PC-3 (cell line): Measurements from ENCODE around the gene SLC35F2. TPM values are rescaled to one million over a fixed set of nuclear protein-coding genes. Genes with fewer than 3 reads are reported as not detected.

Experiments used
- ATAC-seq: fragments of 200-7000 bp; cut with Tn5 transposase; 2 replicates; pipeline ENCODE4 v1.9.1; 2020; ENCODE audit warnings: mild to moderate bottlenecking, moderate library complexity
- Bru-seq: library from RNA; stranded (reverse); fragments of 400-500 nt; gene quantifications from one replicate; lab custom pipeline; 2021; lab: Mats Ljungman, UMichigan
- BruChase-seq, 2 experiments: library from RNA; stranded (reverse); fragments of 400-500 nt; gene quantifications; one replicate each; lab custom pipeline; 2021; lab: Mats Ljungman, UMichigan
- BruUV-seq: library from RNA; stranded (reverse); fragments of 400-500 nt; replicated peaks from 2 replicates; lab custom pipeline; 2021; lab: Mats Ljungman, UMichigan
- CTCF ChIA-PET: fragments of 300-600 bp; sonication (Branson Sonifier 250); formaldehyde crosslinking; loops from one replicate; lab custom pipeline; 2022; ENCODE audit warnings: antibody characterized with exemption; lab: Charles Lee
- POLR2A ChIA-PET: fragments of 300-600 bp; sonication (Branson Sonifier 250); formaldehyde crosslinking; loops from one replicate; lab custom pipeline; 2022; ENCODE audit warnings: antibody characterized with exemption; ENCODE audit not compliant: unreplicated experiment; lab: Charles Lee
- DNase-seq: peaks from one replicate; pipeline ENCODE4 v3.0.0-alpha.2; 2015
- H2AFZ ChIP-seq: fragments of 300-600 bp; sonication (generic); 2 replicates; pipeline ENCODE4 v1.6.0; 2016; ENCODE audit warnings: antibody characterized with exemption, low read length
- H3F3A ChIP-seq: fragments of 300-600 bp; sonication (generic); one replicate; pipeline ENCODE4 v1.6.0; 2017; ENCODE audit warnings: antibody characterized with exemption, low read length, control low read depth, mild to moderate bottlenecking; ENCODE audit not compliant: unreplicated experiment
- H3K27ac ChIP-seq: fragments of 300-600 bp; sonication (generic); 2 replicates; pipeline ENCODE4 v1.5.1; 2016; ENCODE audit warnings: mild to moderate bottlenecking, low read length
- H3K27me3 ChIP-seq: fragments of 300-600 bp; sonication (generic); 2 replicates; pipeline ENCODE4 v1.6.1; 2016; ENCODE audit warnings: low read length, mixed read lengths
- H3K36me3 ChIP-seq: fragments of 300-600 bp; sonication (generic); 2 replicates; pipeline ENCODE4 v1.6.1; 2016; ENCODE audit warnings: low read depth, mixed run types, low read length, mixed read lengths
- H3K4me1 ChIP-seq: fragments of 300-600 bp; sonication (generic); 2 replicates; pipeline ENCODE4 v1.5.1; 2016; ENCODE audit warnings: low read length; ENCODE audit not compliant: insufficient read depth
- H3K4me2 ChIP-seq: fragments of 300-600 bp; sonication (generic); 2 replicates; pipeline ENCODE4 v1.6.0; 2016; ENCODE audit warnings: low read length
- H3K4me3 ChIP-seq: fragments of 300-600 bp; sonication (generic); 2 replicates; pipeline ENCODE4 v1.5.1; 2016; ENCODE audit warnings: mild to moderate bottlenecking, low read length, mixed read lengths
- H3K79me2 ChIP-seq: fragments of 300-600 bp; sonication (generic); 2 replicates; pipeline ENCODE4 v1.6.1; 2017; ENCODE audit warnings: low read length, mixed read lengths
- H3K9ac ChIP-seq: fragments of 300-600 bp; sonication (generic); 2 replicates; pipeline ENCODE4 v1.6.0; 2016; ENCODE audit warnings: mild to moderate bottlenecking, low read length
- H3K9me2 ChIP-seq: fragments of 300-600 bp; sonication (generic); replicated peaks from 2 replicates; pipeline ENCODE4 v1.6.1; 2016; ENCODE audit warnings: mixed run types, low read length, mixed read lengths
- H3K9me3 ChIP-seq: fragments of 300-600 bp; sonication (generic); 2 replicates; pipeline ENCODE4 v1.6.1; 2016; ENCODE audit warnings: low read length, mixed read lengths
- H4K20me1 ChIP-seq: fragments of 300-600 bp; sonication (generic); 2 replicates; pipeline ENCODE4 v1.6.1; 2016; ENCODE audit warnings: low read length, mixed read lengths
- EZH2 ChIP-seq: fragments of 300-600 bp; sonication (generic); IDR thresholded peaks from one replicate; pipeline ENCODE4 v1.6.1; 2017; ENCODE audit warnings: antibody characterized with exemption, mild to moderate bottlenecking, low read length; ENCODE audit not compliant: unreplicated experiment
- EZH2phosphoT487 ChIP-seq: fragments of 300-600 bp; sonication (generic); IDR thresholded peaks from 2 replicates; pipeline ENCODE4 v1.6.1; 2018; ENCODE audit warnings: mild to moderate bottlenecking, antibody characterized with exemption, low read length, borderline replicate concordance
- intact Hi-C: fragments of 100-400 bp; cut with micrococcal nuclease; formaldehyde crosslinking; loops from 2 replicates; pipeline ENCODE4 v1.9.0; 2023
- long read RNA-seq: library from polyadenylated mRNA; unstranded; transcript quantifications from one replicate; pipeline ENCODE4 v2.0.0, GENCODE V29; 2021; ENCODE audit not compliant: unreplicated experiment
- total RNA-seq: library from RNA; depleted of rRNA; stranded (reverse); fragments of >200 nt; gene quantifications from 2 replicates; pipeline ENCODE4 v1.2.3, GENCODE V29; 2014; rRNA removed
- TF ChIP-seq, protein P1 (sequence below): fragments of 300-600 bp; sonication (generic); conservative IDR thresholded peaks from 2 replicates; pipeline ENCODE4 v1.5.1; 2017; ENCODE audit warnings: antibody characterized with exemption, low read depth, mild to moderate bottlenecking, low read length

Gene SLC35F2, protein sequence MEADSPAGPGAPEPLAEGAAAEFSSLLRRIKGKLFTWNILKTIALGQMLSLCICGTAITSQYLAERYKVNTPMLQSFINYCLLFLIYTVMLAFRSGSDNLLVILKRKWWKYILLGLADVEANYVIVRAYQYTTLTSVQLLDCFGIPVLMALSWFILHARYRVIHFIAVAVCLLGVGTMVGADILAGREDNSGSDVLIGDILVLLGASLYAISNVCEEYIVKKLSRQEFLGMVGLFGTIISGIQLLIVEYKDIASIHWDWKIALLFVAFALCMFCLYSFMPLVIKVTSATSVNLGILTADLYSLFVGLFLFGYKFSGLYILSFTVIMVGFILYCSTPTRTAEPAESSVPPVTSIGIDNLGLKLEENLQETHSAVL
- 190 and 210 TPM in 2 replicates for total RNA-seq
- Bru-seq, nascent RNA: percentile 94 among the genes with signal in this experiment
- BruChase-seq, experiment 1, labeled RNA remaining after a 6-hour chase: percentile 94 among the genes with signal in this experiment
- BruChase-seq, experiment 2, labeled RNA remaining after a 2-hour chase: percentile 96 among the genes with signal in this experiment
- long read RNA-seq, transcript SLC35F2-201 (8 exons, 1,076 nt): minor isoform, 33 of 639 reads
- long read RNA-seq, transcript SLC35F2-204 (8 exons, 3,170 nt): major isoform, 477 of 639 reads
- long read RNA-seq, partial matches to known transcripts: 54 of 639 reads
- long read RNA-seq, other reads (novel, unspliced or antisense): 73 of 639 reads

DNA sequence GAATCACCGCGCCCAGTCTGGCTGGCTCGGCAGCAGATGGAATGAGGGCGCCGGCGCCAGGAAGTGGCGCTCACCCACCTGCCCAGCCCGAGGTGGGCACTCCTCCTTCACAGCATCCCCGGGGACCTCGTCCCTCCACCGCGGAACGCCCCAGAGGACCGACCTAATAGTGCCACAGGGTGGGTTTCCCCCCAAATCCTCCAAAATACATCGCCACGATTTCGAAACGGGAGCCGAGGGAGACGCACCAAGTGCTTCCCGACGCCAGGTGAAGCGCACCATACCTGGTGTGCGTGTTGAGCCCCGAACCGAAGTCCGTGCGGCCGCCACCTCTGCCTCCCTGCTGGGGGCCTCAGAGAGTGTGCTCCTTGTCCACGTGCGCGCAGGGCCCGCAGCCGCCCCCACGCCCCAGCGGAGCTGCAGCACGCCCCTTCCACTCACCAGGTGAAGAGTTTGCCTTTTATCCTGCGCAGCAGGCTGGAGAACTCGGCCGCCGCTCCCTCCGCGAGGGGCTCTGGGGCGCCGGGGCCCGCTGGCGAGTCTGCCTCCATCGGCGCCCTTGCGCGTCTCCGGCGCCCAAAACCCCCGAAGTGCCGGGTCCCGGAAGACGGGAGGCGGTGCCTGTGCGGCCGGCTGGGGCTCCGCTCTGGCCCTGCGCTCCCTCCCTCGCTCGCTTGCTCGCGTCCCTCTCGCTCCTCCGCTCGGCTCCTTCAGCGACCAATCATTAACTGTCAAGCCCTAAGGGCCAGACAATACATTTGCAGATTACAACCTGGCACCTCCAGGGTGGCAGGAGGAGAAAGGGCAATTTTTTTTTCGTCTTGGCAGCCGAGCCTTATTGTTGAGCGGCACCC is at the start of gene SLC35F2:
SLC35F2 (minus strand) TSS at position 571 of the 854 bp plus-strand sequence; CDS start at position 551, 20 bp downstream.
- Histone ChIP-seq H3K9me3 (no peaks in the 10 kb centered on the region), H3K4me2 (peak within 1 kb of the TSS; percentile 79), H2AFZ (peak within 1 kb of the TSS; percentile 78), H3K79me2 (peaks cover 61% of the 10 kb centered on the region), H3K9me2 (no peaks in the 10 kb centered on the region), H3K4me3 (peak within 1 kb of the TSS; percentile 81), H4K20me1 (peaks cover 18% of the 10 kb centered on the region), H3K4me1 (peaks cover 20% of the 10 kb centered on the region), H3F3A (no peaks in the 10 kb centered on the region), H3K36me3 (peaks cover 14% of the 10 kb centered on the region), H3K27ac (peak within 1 kb of the TSS; percentile 60), H3K27me3 (no peaks in the 10 kb centered on the region), H3K9ac (peak within 1 kb of the TSS; percentile 85)
- TF ChIP-seq EZH2phosphoT487: no peak
- TF ChIP-seq, protein P1, sequence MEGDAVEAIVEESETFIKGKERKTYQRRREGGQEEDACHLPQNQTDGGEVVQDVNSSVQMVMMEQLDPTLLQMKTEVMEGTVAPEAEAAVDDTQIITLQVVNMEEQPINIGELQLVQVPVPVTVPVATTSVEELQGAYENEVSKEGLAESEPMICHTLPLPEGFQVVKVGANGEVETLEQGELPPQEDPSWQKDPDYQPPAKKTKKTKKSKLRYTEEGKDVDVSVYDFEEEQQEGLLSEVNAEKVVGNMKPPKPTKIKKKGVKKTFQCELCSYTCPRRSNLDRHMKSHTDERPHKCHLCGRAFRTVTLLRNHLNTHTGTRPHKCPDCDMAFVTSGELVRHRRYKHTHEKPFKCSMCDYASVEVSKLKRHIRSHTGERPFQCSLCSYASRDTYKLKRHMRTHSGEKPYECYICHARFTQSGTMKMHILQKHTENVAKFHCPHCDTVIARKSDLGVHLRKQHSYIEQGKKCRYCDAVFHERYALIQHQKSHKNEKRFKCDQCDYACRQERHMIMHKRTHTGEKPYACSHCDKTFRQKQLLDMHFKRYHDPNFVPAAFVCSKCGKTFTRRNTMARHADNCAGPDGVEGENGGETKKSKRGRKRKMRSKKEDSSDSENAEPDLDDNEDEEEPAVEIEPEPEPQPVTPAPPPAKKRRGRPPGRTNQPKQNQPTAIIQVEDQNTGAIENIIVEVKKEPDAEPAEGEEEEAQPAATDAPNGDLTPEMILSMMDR: peak; percentile 7; the same call in 1 of the 2 replicates
- POLR2A ChIA-PET: interaction anchor here (0.5 kb wide), 1 partner anchor 16 kb away, joined by 4 read pairs; no protein-coding TSS in a partner anchor
- ATAC-seq (peak; percentile 70), DNase-seq (peak; percentile 96)
- BruUV-seq: no TSS peak
- CTCF ChIA-PET: interaction anchor here (0.7 kb wide), 1 partner anchor 40 kb away, joined by 8 read pairs; no protein-coding TSS in a partner anchor
- intact Hi-C loops: loop anchor here (1.0 to 2.0 kb wide), 5 partner anchors 18 to 72 kb away; no protein-coding TSS in a partner anchor

DNA sequence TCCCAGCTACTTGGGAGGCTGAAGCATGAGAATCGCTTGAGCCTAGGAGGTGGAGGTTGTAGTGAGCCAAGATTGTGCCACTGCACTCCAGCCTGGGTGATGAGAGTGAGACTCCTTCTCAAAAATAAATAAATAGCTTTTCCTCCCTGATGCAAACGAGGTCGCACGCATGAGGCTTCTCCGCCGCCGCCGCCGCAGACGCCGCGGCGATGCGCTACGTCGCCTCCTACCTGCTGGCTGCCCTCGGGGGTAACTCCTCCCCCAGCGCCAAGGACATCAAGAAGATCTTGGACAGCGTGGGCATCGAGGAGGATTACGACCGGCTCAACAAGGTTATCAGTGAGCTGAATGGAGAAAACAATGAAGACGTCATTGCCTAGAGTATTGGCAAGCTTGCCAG is 49.6 kb upstream of the SLC35F2 start:
- no peaks in the 10 kb centered on the region for H3K4me1 ChIP-seq
- POLR2A ChIA-PET: no interaction called here
- CTCF ChIA-PET: no interaction called here
- H3K27ac ChIP-seq: no peak overlapping the region
- H4K20me1 ChIP-seq: no peaks in the 10 kb centered on the region
- H3K36me3 ChIP-seq: no peaks in the 10 kb centered on the region
- TF ChIP-seq EZH2phosphoT487: no peak
- TF ChIP-seq EZH2: no peak
- TF ChIP-seq, protein P1: no peak
- no peak overlapping the region for H3K4me2 ChIP-seq
- intact Hi-C loops: no loop called here
- no peaks in the 10 kb centered on the region for H3K9me2 ChIP-seq
- no peak overlapping the region for H3K4me3 ChIP-seq
- no peaks in the 10 kb centered on the region for H3K79me2 ChIP-seq
- H3K9ac ChIP-seq: no peak overlapping the region
- no TSS peak for BruUV-seq
- no peak overlapping the region for H2AFZ ChIP-seq
- no peaks in the 10 kb centered on the region for H3F3A ChIP-seq
- ATAC-seq (no peak), DNase-seq (no peak)
- H3K27me3 ChIP-seq: peaks cover 12% of the 10 kb centered on the region; the same call in 1 of the 2 replicates
- no peaks in the 10 kb centered on the region for H3K9me3 ChIP-seq
